Endothelial cell of umbilical vein (primary cell): ENCODE data around the gene RECK. TPM values are rescaled to one million over a fixed set of nuclear protein-coding genes. Genes with fewer than 3 reads are reported as not detected.

ENCODE experiments used
- BruUV-seq: library from RNA; stranded (reverse); fragments of 400-500 nt; replicated peaks from 2 replicates; lab custom pipeline; 2021; lab: Mats Ljungman, UMichigan
- CTCF ChIA-PET: fragments of 300-600, 350-600 bp; sonication (Branson Sonifier 250); formaldehyde crosslinking; loops from one replicate; lab custom pipeline; 2021; ENCODE audit warnings: antibody characterized with exemption, inconsistent platforms; lab: Charles Lee
- POLR2A ChIA-PET: fragments of 300-600, 350-600 bp; sonication (Branson Sonifier 250); formaldehyde crosslinking; loops from one replicate; lab custom pipeline; 2021; ENCODE audit warnings: antibody characterized with exemption, inconsistent platforms; lab: Charles Lee
- DNase-seq: peaks from one replicate; pipeline ENCODE4 v3.0.0-alpha.2; 2011; ENCODE audit warnings: low read depth, low spot score
- FAIRE-seq: peaks from 2 replicates; lab custom pipeline; 2011; peaks lifted over from hg19 to GRCh38; lab: Jason Lieb, UNC
- H2AFZ ChIP-seq: 2 replicates; pipeline ENCODE4 v1.6.0; 2012; ENCODE audit warnings: low read depth, low read length, control low read depth, inconsistent platforms
- H3K27ac ChIP-seq: 2 replicates; pipeline ENCODE4 v1.5.1; 2011; ENCODE audit warnings: low read depth, mild to moderate bottlenecking, control low read depth, low read length, moderate library complexity; ENCODE audit not compliant: insufficient read depth
- H3K27me3 ChIP-seq, 2 experiments: 2 replicates each; pipeline versions ENCODE4 v1.6.0 to v1.6.1; 2011; ENCODE audit warnings: low read length in 2 of 2, mixed read lengths in 1 of 2; ENCODE audit not compliant: control insufficient read depth in 2 of 2, insufficient read depth in 2 of 2
- H3K36me3 ChIP-seq, 2 experiments: 2 replicates in 1 of 2; 3 replicates in 1 of 2; pipeline ENCODE4 v1.5.1; 2011; ENCODE audit warnings: low read length in 2 of 2, mild to moderate bottlenecking in 1 of 2, moderate library complexity in 1 of 2; ENCODE audit not compliant: control insufficient read depth in 2 of 2, insufficient read depth in 2 of 2; ENCODE audit errors: extremely low read depth in 1 of 2
- H3K4me1 ChIP-seq: 3 replicates; pipeline ENCODE4 v1.5.1; 2011; ENCODE audit warnings: mild to moderate bottlenecking, low read length; ENCODE audit not compliant: control insufficient read depth, insufficient read depth; ENCODE audit errors: extremely low read depth
- H3K4me2 ChIP-seq: 2 replicates; pipeline ENCODE4 v1.6.1; 2011; ENCODE audit warnings: low read length, control low read depth, mixed read lengths; ENCODE audit not compliant: insufficient read depth
- H3K4me3 ChIP-seq, 3 experiments: fragments of 200-600 bp in 1 of 3; sonication (generic), shearing (Covaris generic) in 1 of 3; replicated peaks in 1 of 3; 2 replicates each; pipeline ENCODE4 v1.5.1; 2011 to 2016; ENCODE audit warnings: control low read depth in 3 of 3, low read length in 3 of 3, mild to moderate bottlenecking in 2 of 3, inconsistent platforms in 1 of 3, low read depth in 1 of 3, moderate library complexity in 1 of 3; ENCODE audit not compliant: insufficient read depth in 1 of 3
- H3K79me2 ChIP-seq: 2 replicates; pipeline ENCODE4 v1.6.0; 2012; ENCODE audit warnings: low read length, inconsistent platforms; ENCODE audit not compliant: control insufficient read depth, insufficient read depth
- H3K9ac ChIP-seq: replicated peaks from 2 replicates; pipeline ENCODE3; 2011; ENCODE audit warnings: low read length, control low read depth; ENCODE audit not compliant: insufficient read depth; ENCODE audit errors: extremely low read depth
- H3K9me1 ChIP-seq: replicated peaks from 3 replicates; pipeline ENCODE4 v1.6.0; 2011; ENCODE audit warnings: mild to moderate bottlenecking, low read length; ENCODE audit not compliant: control insufficient read depth, insufficient read depth; ENCODE audit errors: extremely low read depth
- H3K9me3 ChIP-seq: replicated peaks from 2 replicates; pipeline ENCODE4 v1.5.1; 2012; ENCODE audit warnings: low read length, inconsistent platforms; ENCODE audit not compliant: control insufficient read depth, insufficient read depth
- H4K20me1 ChIP-seq: replicated peaks from 2 replicates; pipeline ENCODE3; 2011; ENCODE audit warnings: mild to moderate bottlenecking, low read length; ENCODE audit not compliant: control insufficient read depth, insufficient read depth; ENCODE audit errors: extremely low read depth
- CTCF ChIP-seq, 2 donors: IDR thresholded peaks; 1 replicate in 1 of 2; 2 replicates in 1 of 2; pipeline ENCODE4 v1.5.1; 2011; ENCODE audit warnings: low read length in 2 of 2, mild to moderate bottlenecking in 2 of 2, moderate library complexity in 2 of 2, control low read depth in 1 of 2, inconsistent platforms in 1 of 2, low read depth in 1 of 2; ENCODE audit not compliant: insufficient read depth in 1 of 2; ENCODE audit errors: extremely low read depth in 1 of 2
- EZH2 ChIP-seq: IDR thresholded peaks from 2 replicates; pipeline ENCODE4 v1.6.1; 2012; ENCODE audit warnings: borderline replicate concordance, low read depth, mild to moderate bottlenecking, moderate library complexity, low read length, inconsistent platforms; ENCODE audit not compliant: severe bottlenecking
- FOS ChIP-seq: IDR thresholded peaks from 2 replicates; pipeline ENCODE4 v1.6.1; 2011; ENCODE audit warnings: mild to moderate bottlenecking, low read length, moderate library complexity, borderline replicate concordance; ENCODE audit not compliant: insufficient read depth
- GATA2 ChIP-seq: IDR thresholded peaks from 2 replicates; pipeline ENCODE4 v1.7.0; 2011; ENCODE audit warnings: low read depth, mild to moderate bottlenecking, moderate library complexity, mixed read lengths, low read length; ENCODE audit not compliant: insufficient read length, insufficient read depth
- JUN ChIP-seq: IDR thresholded peaks from 2 replicates; pipeline ENCODE4 v1.6.1; 2011; ENCODE audit warnings: borderline replicate concordance, low read depth; ENCODE audit not compliant: insufficient read length, insufficient read depth
- MAX ChIP-seq: IDR thresholded peaks from 2 replicates; pipeline ENCODE4 v1.6.1; 2011; ENCODE audit not compliant: insufficient read depth, insufficient read length
- MYC ChIP-seq: IDR thresholded peaks from one replicate; pipeline ENCODE4 v1.6.1; 2011; ENCODE audit warnings: mild to moderate bottlenecking, low read depth, low read length
- POLR2A ChIP-seq: IDR thresholded peaks from 2 replicates; pipeline ENCODE4 v1.6.1; 2012; ENCODE audit warnings: low read depth, mild to moderate bottlenecking, control low read depth, low read length
- POLR2AphosphoS5 ChIP-seq: IDR thresholded peaks from 2 replicates; pipeline ENCODE4 v1.6.1; 2012; ENCODE audit warnings: low read depth, mild to moderate bottlenecking, control low read depth, low read length, moderate library complexity; ENCODE audit not compliant: insufficient read depth
- dilution Hi-C: fragments of 300-500 bp; cut with MboI; formaldehyde crosslinking; loops from one replicate; pipeline ENCODE4 v1.15.0; 2019; ENCODE audit warnings: low sequenced_read_pairs; ENCODE audit not compliant: extremely low pct_ligation_motif_present
- intact Hi-C: fragments of 100-400 bp; cut with micrococcal nuclease; formaldehyde crosslinking; loops from one replicate; pipeline ENCODE4 v1.10.0; 2022
- polyA plus RNA-seq, 4 experiments: library from polyadenylated mRNA; depleted of rRNA in 3 of 4; stranded (reverse) in 3 of 4; unstranded in 1 of 4; fragments of >200 nt; gene quantifications; 2 replicates each; pipeline versions ENCODE4 v1.2.1 to v1.2.3, GENCODE V29; 2011 to 2012; ENCODE audit warnings: missing spikeins in 1 of 4
- total RNA-seq: library from RNA; stranded (reverse); gene quantifications from 2 replicates; pipeline ENCODE4 v1.2.3, GENCODE V29; 2021

Gene RECK
- total and polyA plus RNA-seq, 2 donors (not counting 3 experiments of a cell fraction or from before 2014, with no cell fraction given), result 12.0 to 14.1 TPM

GRCh38 chr9:36126016-36126730 is 89.5 kb downstream of the RECK start:
- Histone ChIP-seq H2AFZ (no peak overlapping the region), H3K9me1 (no peaks in the 10 kb centered on the region), H3K27me3 (no peaks in the 10 kb centered on the region), H3K9me3 (no peaks in the 10 kb centered on the region), H3K27ac (no peak overlapping the region), H3K9ac (no peak overlapping the region), H3K4me1 (no peaks in the 10 kb centered on the region), H3K79me2 (no peaks in the 10 kb centered on the region), H3K4me3 (no peak overlapping the region), H3K36me3 (no peaks in the 10 kb centered on the region), H4K20me1 (no peaks in the 10 kb centered on the region), H3K4me2 (no peak overlapping the region)
- DNase-seq (no peak), FAIRE-seq (no peak)
- dilution Hi-C loops (no loop called here), intact Hi-C loops (no loop called here)
- TF ChIP-seq MYC, result no peak
- no peak for TF ChIP-seq JUN
- no peak for TF ChIP-seq EZH2
- no peak for TF ChIP-seq GATA2
- TF ChIP-seq FOS, result no peak
- no peak for TF ChIP-seq CTCF (IDR thresholded peaks at IDR 0.05; ENCODE audit: extremely low read depth in 1 of 2, insufficient read depth in 1 of 2, low read depth in 1 of 2, low read length in 2 of 2)
- TF ChIP-seq MAX, result no peak
- TF ChIP-seq POLR2A, result no peak
- no peak for TF ChIP-seq POLR2AphosphoS5
- BruUV-seq, result no TSS peak
- CTCF ChIA-PET, result interaction anchor here (0.8 to 3.3 kb wide), 2 partner anchors 12 to 40 kb away, joined by 3 to 14 read pairs; no protein-coding TSS in a partner anchor
- POLR2A ChIA-PET, result no interaction called here
